BLaER1 (cell line): ENCODE results near the gene DNAJA1.

Source experiments
- H3K27ac ChIP-seq: shearing (Covaris generic); formaldehyde crosslinking; 2 replicates; pipeline ENCODE4 v1.8.1; 2022
- H3K27me3 ChIP-seq: shearing (Covaris generic); formaldehyde crosslinking; 2 replicates; pipeline ENCODE4 v1.8.1; 2022
- H3K36me3 ChIP-seq: shearing (Covaris generic); formaldehyde crosslinking; 2 replicates; pipeline ENCODE4 v1.8.1; 2022
- H3K4me1 ChIP-seq: shearing (Covaris generic); formaldehyde crosslinking; 2 replicates; pipeline ENCODE4 v1.8.1; 2022
- H3K4me2 ChIP-seq: shearing (Covaris generic); formaldehyde crosslinking; 2 replicates; pipeline ENCODE4 v1.8.1; 2022
- H3K4me3 ChIP-seq: shearing (Covaris generic); formaldehyde crosslinking; 2 replicates; pipeline ENCODE4 v1.8.1; 2022
- H3K9ac ChIP-seq: shearing (Covaris generic); formaldehyde crosslinking; 2 replicates; pipeline ENCODE4 v1.8.1; 2022
- H3K9me3 ChIP-seq: shearing (Covaris generic); formaldehyde crosslinking; 2 replicates; pipeline ENCODE4 v1.8.1; 2022
- H4K20me1 ChIP-seq: shearing (Covaris generic); formaldehyde crosslinking; 2 replicates; pipeline ENCODE4 v1.8.1; 2022
- Cebpa-rat ChIP-seq: shearing (Covaris generic); IDR thresholded peaks from 2 replicates; pipeline ENCODE4 v1.8.1; 2022

DNAJA1 gene

DNA sequence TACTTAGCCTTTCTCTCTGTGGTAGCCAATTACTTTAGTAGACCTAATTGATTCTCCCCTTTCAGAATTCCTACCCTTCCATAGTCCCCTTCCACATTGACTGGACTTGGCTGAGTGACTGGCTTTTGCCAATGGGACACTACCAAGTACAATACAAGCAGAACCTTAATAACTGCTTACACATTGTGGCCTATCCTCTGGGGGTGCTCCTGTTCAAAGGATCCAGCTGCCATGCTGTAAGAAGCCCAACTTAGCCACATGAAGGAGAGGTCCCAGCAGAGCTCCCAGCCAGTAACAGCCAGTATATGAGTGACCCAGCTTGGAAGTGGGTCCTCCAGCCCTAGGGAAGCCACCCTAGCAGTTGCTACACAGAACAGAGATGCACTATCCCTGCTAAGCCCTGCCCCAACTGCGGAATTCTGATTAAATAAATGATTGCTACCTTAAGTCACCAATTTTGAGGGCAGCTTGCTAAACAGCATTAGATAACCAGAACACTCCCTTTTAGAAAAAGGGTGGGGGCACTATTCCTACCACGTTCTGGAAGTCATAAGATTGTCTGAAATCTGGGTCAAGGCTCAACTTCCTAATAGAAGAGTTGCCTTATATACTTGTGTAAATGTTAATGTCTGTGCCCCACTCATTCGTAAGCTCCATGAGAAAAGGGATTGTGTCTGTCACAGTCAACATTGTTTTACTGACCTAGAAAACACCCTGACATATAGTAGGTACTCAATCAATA lies 12.6 kb upstream of the DNAJA1 start:
- no peak overlapping the region for H3K4me2 ChIP-seq
- H3K4me1 ChIP-seq, result no peaks in the 10 kb centered on the region
- no peak overlapping the region for H3K27ac ChIP-seq
- H3K36me3 ChIP-seq, result peaks cover 4% of the 10 kb centered on the region; the same call in 1 of the 2 replicates
- no peak for TF ChIP-seq Cebpa-rat
- no peak overlapping the region for H3K9ac ChIP-seq
- H3K27me3 ChIP-seq, result no peaks in the 10 kb centered on the region
- H3K4me3 ChIP-seq, result no peak overlapping the region
- H3K9me3 ChIP-seq, result no peaks in the 10 kb centered on the region
- 0 out of 2 replicates have a peak, but pooled peaks cover 5% of the 10 kb centered on the region for H4K20me1 ChIP-seq

- no peak for TF ChIP-seq Cebpa-rat
- Histone ChIP-seq H3K27me3 (no peaks in the 10 kb centered on the region), H3K27ac (no peak overlapping the region), H3K9ac (no peak overlapping the region), H3K4me3 (no peak overlapping the region), H3K9me3 (no peaks in the 10 kb centered on the region), H3K4me2 (no peak overlapping the region), H4K20me1 (0 out of 2 replicates have a peak, but pooled peaks cover 5% of the 10 kb centered on the region), H3K4me1 (no peaks in the 10 kb centered on the region), H3K36me3 (peaks cover 4% of the 10 kb centered on the region; the same call in 1 of the 2 replicates)
Measured at GRCh38 chr9:33013962-33014664, 11.0 kb upstream of the DNAJA1 start.

DNA sequence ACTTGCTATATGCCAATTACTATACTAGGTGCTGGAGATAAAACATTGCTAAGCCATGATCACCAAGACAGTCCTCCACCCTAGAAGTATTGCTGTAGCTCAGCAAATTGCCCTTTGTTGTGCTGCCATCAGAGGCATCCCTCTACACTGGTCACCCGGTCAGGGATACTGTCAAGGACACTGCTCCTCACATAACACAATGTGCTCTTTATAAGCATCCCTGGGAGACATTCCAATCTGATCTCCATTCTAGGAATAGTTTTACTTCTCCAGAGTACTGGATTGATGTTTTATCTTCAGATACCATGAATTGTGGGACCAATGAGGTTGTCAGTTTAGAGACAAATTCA lies 10.4 kb upstream of the DNAJA1 start:
- H3K36me3 ChIP-seq, result peaks cover 8% of the 10 kb centered on the region
- H3K27ac ChIP-seq, result no peak overlapping the region
- H4K20me1 ChIP-seq, result peaks cover 8% of the 10 kb centered on the region; the same call in 1 of the 2 replicates
- no peak overlapping the region for H3K9ac ChIP-seq
- no peaks in the 10 kb centered on the region for H3K9me3 ChIP-seq
- TF ChIP-seq Cebpa-rat, result no peak
- H3K27me3 ChIP-seq, result no peaks in the 10 kb centered on the region
- no peak overlapping the region for H3K4me2 ChIP-seq
- no peaks in the 10 kb centered on the region for H3K4me1 ChIP-seq
- H3K4me3 ChIP-seq, result no peak overlapping the region

GRCh38 chr9:33017283-33018041 lies 7.6 kb upstream of the DNAJA1 start:
- Histone ChIP-seq H3K27ac (no peak overlapping the region), H3K9me3 (no peaks in the 10 kb centered on the region), H3K9ac (no peak overlapping the region), H3K4me2 (no peak overlapping the region), H3K36me3 (peaks cover 20% of the 10 kb centered on the region), H3K27me3 (no peaks in the 10 kb centered on the region), H3K4me1 (peaks cover 3% of the 10 kb centered on the region), H4K20me1 (peaks cover 17% of the 10 kb centered on the region; the same call in 1 of the 2 replicates), H3K4me3 (no peak overlapping the region)
- TF ChIP-seq Cebpa-rat, result no peak

GRCh38 chr9:33019797-33020196 lies 5.3 kb upstream of the DNAJA1 start:
- peaks cover 20% of the 10 kb centered on the region for H3K36me3 ChIP-seq
- H3K9ac ChIP-seq, result no peak overlapping the region

DNA sequence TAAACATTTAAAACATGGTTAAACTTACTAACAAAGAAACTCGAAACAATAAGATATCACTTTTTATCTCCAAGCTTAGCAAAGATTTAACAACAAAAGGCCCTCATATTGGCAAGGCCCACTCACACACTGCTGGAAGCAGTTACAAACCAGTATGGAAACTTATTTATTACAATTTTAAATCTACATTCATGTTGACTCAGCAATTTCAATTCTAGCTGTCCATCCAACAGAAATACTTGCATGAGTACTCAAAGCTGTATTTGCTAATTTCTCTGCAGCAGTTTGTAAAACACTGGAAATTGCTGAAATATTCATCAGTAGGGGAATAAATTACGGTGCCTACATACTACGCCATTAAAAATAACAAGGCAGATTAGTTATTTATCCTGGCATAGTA lies 2.8 kb upstream of the DNAJA1 start:
- no peak for TF ChIP-seq Cebpa-rat
- Histone ChIP-seq H4K20me1 (peaks cover 34% of the 10 kb centered on the region), H3K27me3 (no peaks in the 10 kb centered on the region), H3K4me1 (peaks cover 36% of the 10 kb centered on the region), H3K27ac (no peak overlapping the region), H3K4me3 (no peak overlapping the region), H3K9me3 (no peaks in the 10 kb centered on the region), H3K4me2 (peak overlapping the region; percentile 92; the same call in 1 of the 2 replicates), H3K9ac (no peak overlapping the region), H3K36me3 (peaks cover 29% of the 10 kb centered on the region)

More at GRCh38 chr9:33019797-33020196, 5.3 kb upstream of the DNAJA1 start:
- H3K4me3 ChIP-seq, result no peak overlapping the region
- no peaks in the 10 kb centered on the region for H3K27me3 ChIP-seq
- peaks cover 15% of the 10 kb centered on the region; the same call in 1 of the 2 replicates for H4K20me1 ChIP-seq
- H3K9me3 ChIP-seq, result no peaks in the 10 kb centered on the region
- H3K27ac ChIP-seq, result no peak overlapping the region
- peaks cover 23% of the 10 kb centered on the region for H3K4me1 ChIP-seq
- TF ChIP-seq Cebpa-rat, result no peak
- H3K4me2 ChIP-seq, result no peak overlapping the region

DNA sequence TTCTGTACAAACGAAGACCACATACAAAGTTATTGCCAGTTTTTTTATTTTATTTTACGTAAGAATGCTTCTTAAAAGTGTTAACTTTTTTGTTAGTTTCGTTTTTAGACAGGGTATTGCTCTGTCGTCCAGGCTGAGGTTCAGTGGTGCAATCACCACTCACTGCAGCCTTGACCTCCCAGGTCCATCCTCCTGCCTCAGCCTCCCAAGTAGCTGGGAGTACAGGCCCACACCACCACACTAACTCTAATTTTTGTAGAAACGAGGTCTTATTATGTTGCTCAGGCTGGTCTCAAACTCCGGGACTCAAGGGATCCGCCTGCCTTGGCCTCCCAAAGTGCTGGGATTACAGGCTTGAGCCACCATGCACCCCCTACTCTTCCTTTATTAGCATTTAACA lies 2.3 kb upstream of the DNAJA1 start:
- no peak overlapping the region for H3K4me3 ChIP-seq

DNA sequence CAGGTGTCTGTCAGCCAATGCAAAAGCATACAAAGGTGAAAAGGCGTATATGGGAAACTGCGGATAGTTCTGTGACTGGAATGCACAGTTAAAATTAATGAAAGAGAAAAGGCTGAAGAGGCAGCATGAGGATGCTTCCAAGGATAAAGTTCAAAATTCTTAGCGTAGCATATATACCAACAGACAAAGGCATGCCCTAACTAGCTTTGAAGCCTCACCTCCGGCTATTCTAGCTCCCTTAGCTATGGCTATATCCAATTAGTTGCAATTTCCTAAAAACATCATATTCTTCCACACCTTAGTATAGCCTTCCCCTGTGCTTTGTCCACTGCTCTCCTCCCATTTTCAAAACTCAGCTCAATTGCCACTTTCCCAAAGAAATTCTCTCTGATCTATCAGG lies 1.4 kb upstream of the DNAJA1 start:
- Histone ChIP-seq H3K27me3 (no peaks in the 10 kb centered on the region), H3K4me3 (peak overlapping the region; percentile 95), H3K36me3 (peaks cover 39% of the 10 kb centered on the region), H3K9me3 (no peaks in the 10 kb centered on the region), H3K4me1 (peaks cover 50% of the 10 kb centered on the region), H4K20me1 (peaks cover 47% of the 10 kb centered on the region), H3K9ac (peak overlapping the region; percentile 98; the same call in 1 of the 2 replicates), H3K4me2 (peak overlapping the region; percentile 92), H3K27ac (0 out of 2 replicates have a peak overlapping the region, but pooled peaks have one; percentile 99)
- TF ChIP-seq Cebpa-rat, result no peak

More for the DNA sequence above, 2.3 kb upstream of the DNAJA1 start:
- no peak for TF ChIP-seq Cebpa-rat
- H3K4me2 ChIP-seq, result peak overlapping the region; percentile 92
- no peak overlapping the region for H3K27ac ChIP-seq
- H3K4me1 ChIP-seq, result peaks cover 41% of the 10 kb centered on the region
- H3K9ac ChIP-seq, result no peak overlapping the region
- H3K27me3 ChIP-seq, result no peaks in the 10 kb centered on the region
- peaks cover 38% of the 10 kb centered on the region for H4K20me1 ChIP-seq
- no peaks in the 10 kb centered on the region for H3K9me3 ChIP-seq
- peaks cover 30% of the 10 kb centered on the region for H3K36me3 ChIP-seq

- Histone ChIP-seq H3K4me1 (peaks cover 56% of the 10 kb centered on the region), H3K27ac (peak overlapping the region; percentile 99), H3K27me3 (no peaks in the 10 kb centered on the region), H4K20me1 (peaks cover 54% of the 10 kb centered on the region), H3K4me2 (peak overlapping the region; percentile 92), H3K36me3 (peaks cover 45% of the 10 kb centered on the region), H3K9ac (peak overlapping the region; percentile 98), H3K4me3 (peak overlapping the region; percentile 95), H3K9me3 (no peaks in the 10 kb centered on the region)
- TF ChIP-seq Cebpa-rat, result no peak
Measured at GRCh38 chr9:33024126-33024965, 727 bp upstream of the DNAJA1 start.
